SK-N-SH (cell line): ENCODE results near the gene OR2S2. TPM values are rescaled to one million over a fixed set of nuclear protein-coding genes. Genes with fewer than 3 reads are reported as not detected.
A peak's percentile ranks its signal among the peaks of the same experiment; 100 is the strongest.

Experiments
- CTCF ChIA-PET: fragments of 300-600, 350-600 bp; formaldehyde crosslinking; extraction: SDS; loops from one replicate; lab custom pipeline; 2021; lab: Yijun Ruan, JAX
- POLR2A ChIA-PET: fragments of 350-600 bp; sonication (Branson Sonifier 250); formaldehyde crosslinking; extraction: SDS; loops from one replicate; lab custom pipeline; 2020; ENCODE audit warnings: antibody characterized with exemption, inconsistent platforms; lab: Yijun Ruan, JAX
- DNase-seq: peaks from one replicate; pipeline ENCODE4 v3.0.0; 2012
- H2AFZ ChIP-seq: fragments of 200-600 bp; sonication (generic); 2 replicates; pipeline ENCODE4 v1.8.1; 2016; ENCODE audit warnings: antibody characterized with exemption, mild to moderate bottlenecking, low read depth
- H3F3A ChIP-seq: fragments of 200-600 bp; sonication (generic); replicated peaks from 2 replicates; pipeline ENCODE3; 2016; ENCODE audit warnings: antibody characterized with exemption, mild to moderate bottlenecking; ENCODE audit not compliant: insufficient read depth
- H3K27ac ChIP-seq, 2 experiments: fragments of 200-500 bp in 1 of 2; fragments of 200-600 bp in 1 of 2; sonication (Bioruptor generic) in 1 of 2; sonication (generic), shearing (Covaris generic) in 1 of 2; 2 replicates each; pipeline versions ENCODE4 v1.5.1 to v1.6.1; 2014 to 2016; ENCODE audit warnings: low read depth in 2 of 2, inconsistent platforms in 1 of 2, low read length in 1 of 2, mild to moderate bottlenecking in 1 of 2, mixed read lengths in 1 of 2
- H3K27me3 ChIP-seq: fragments of 200-600 bp; sonication (generic), shearing (Covaris generic); 2 replicates; pipeline ENCODE4 v1.6.1; 2016; ENCODE audit warnings: mixed run types; ENCODE audit not compliant: insufficient read depth
- H3K36me3 ChIP-seq, 2 experiments: fragments of 200-500 bp in 1 of 2; fragments of 200-600 bp in 1 of 2; sonication (Bioruptor generic) in 1 of 2; sonication (generic) in 1 of 2; replicated peaks in 1 of 2; 2 replicates each; pipeline versions ENCODE3 to v1.5.1; 2014 to 2016; ENCODE audit warnings: low read length in 1 of 2, mild to moderate bottlenecking in 1 of 2; ENCODE audit not compliant: insufficient read depth in 2 of 2, control insufficient read depth in 1 of 2
- H3K4me1 ChIP-seq, 2 experiments: fragments of 200-500 bp in 1 of 2; fragments of 200-600 bp in 1 of 2; sonication (Bioruptor generic) in 1 of 2; sonication (generic), shearing (Covaris generic) in 1 of 2; 2 replicates each; pipeline versions ENCODE4 v1.5.1 to v1.6.1; 2014 to 2016; ENCODE audit warnings: low read depth in 1 of 2, low read length in 1 of 2, mixed run types in 1 of 2; ENCODE audit not compliant: insufficient read depth in 2 of 2, control insufficient read depth in 1 of 2
- H3K4me2 ChIP-seq: fragments of 200-600 bp; sonication (generic), shearing (Covaris generic); 2 replicates; pipeline ENCODE4 v1.6.1; 2017; ENCODE audit warnings: mixed run types
- H3K4me3 ChIP-seq, 2 experiments: fragments of 200-500 bp in 1 of 2; fragments of 200-600 bp in 1 of 2; sonication (Bioruptor generic) in 1 of 2; sonication (generic), shearing (Covaris generic) in 1 of 2; 2 replicates each; pipeline versions ENCODE4 v1.5.1 to v1.8.1; 2014 to 2016; ENCODE audit warnings: low read depth in 2 of 2, inconsistent platforms in 1 of 2, low read length in 1 of 2, mild to moderate bottlenecking in 1 of 2, mixed read lengths in 1 of 2, moderate library complexity in 1 of 2
- H3K79me2 ChIP-seq: fragments of 200-600 bp; sonication (generic); 2 replicates; pipeline ENCODE4 v1.8.1; 2017; ENCODE audit warnings: mild to moderate bottlenecking; ENCODE audit not compliant: insufficient read depth
- H3K9ac ChIP-seq: fragments of 200-600 bp; sonication (generic); 2 replicates; pipeline ENCODE4 v1.6.1; 2017; ENCODE audit warnings: mixed run types
- H3K9me2 ChIP-seq: fragments of 200-600 bp; sonication (generic); 2 replicates; pipeline ENCODE4 v1.6.1; 2017; ENCODE audit warnings: mixed run types
- H3K9me3 ChIP-seq: fragments of 200-600 bp; sonication (generic); 2 replicates; pipeline ENCODE4 v1.6.1; 2017; ENCODE audit warnings: mixed run types, mild to moderate bottlenecking, moderate library complexity
- H4K20me1 ChIP-seq: fragments of 200-600 bp; sonication (generic); 2 replicates; pipeline ENCODE4 v1.6.1; 2017; ENCODE audit warnings: mild to moderate bottlenecking, mixed run types; ENCODE audit not compliant: insufficient read depth
- CHD2 ChIP-seq: fragments of 150-350 bp; IDR thresholded peaks from 2 replicates; pipeline ENCODE4 v1.6.1; 2018; ENCODE audit warnings: low read length; ENCODE audit not compliant: partially characterized antibody
- CTCF ChIP-seq: fragments of 200-600 bp; sonication (generic); IDR thresholded peaks from 2 replicates; pipeline ENCODE4 v1.6.1; 2017; ENCODE audit warnings: antibody characterized with exemption, mild to moderate bottlenecking, moderate library complexity
- ELF1 ChIP-seq: IDR thresholded peaks from 2 replicates; pipeline ENCODE4 v1.4.0; 2012
- FOSL2 ChIP-seq: IDR thresholded peaks from 2 replicates; pipeline ENCODE4 v1.4.0; 2012; ENCODE audit warnings: low read depth, mild to moderate bottlenecking, moderate library complexity, borderline replicate concordance
- GABPA ChIP-seq: IDR thresholded peaks from 2 replicates; pipeline ENCODE4 v1.4.0; 2012; ENCODE audit warnings: low read depth, mild to moderate bottlenecking
- GATA2 ChIP-seq: sonication (generic); formaldehyde crosslinking; IDR thresholded peaks from 2 replicates; pipeline ENCODE4 v1.5.0; 2020; ENCODE audit warnings: mild to moderate bottlenecking, missing genetic modification reagents
- MAX ChIP-seq: IDR thresholded peaks from 2 replicates; pipeline ENCODE4 v1.4.0; 2012; ENCODE audit warnings: low read depth
- MEF2A ChIP-seq: IDR thresholded peaks from 2 replicates; pipeline ENCODE4 v1.4.0; 2012; ENCODE audit warnings: low read depth, borderline replicate concordance
- MXI1 ChIP-seq: IDR thresholded peaks from 2 replicates; pipeline ENCODE4 v1.6.1; 2012; ENCODE audit warnings: mild to moderate bottlenecking, low read depth, low read length, improper control_type of control experiment
- NFIC ChIP-seq: IDR thresholded peaks from 2 replicates; pipeline ENCODE4 v1.4.0; 2012; ENCODE audit warnings: borderline replicate concordance
- PBX3 ChIP-seq: IDR thresholded peaks from 2 replicates; pipeline ENCODE4; 2012
- RCOR1 ChIP-seq: fragments of 150-350 bp; IDR thresholded peaks from 2 replicates; pipeline ENCODE4 v1.6.1; 2017; ENCODE audit warnings: antibody characterized with exemption, low read length
- TAF1 ChIP-seq: IDR thresholded peaks from 2 replicates; pipeline ENCODE4 v1.6.1; 2012; ENCODE audit warnings: low read depth, mild to moderate bottlenecking, low read length, moderate library complexity, borderline replicate concordance
- TCF12 ChIP-seq: IDR thresholded peaks from 2 replicates; pipeline ENCODE4 v1.4.0; 2012
- TEAD4 ChIP-seq: IDR thresholded peaks from 2 replicates; pipeline ENCODE4 v1.4.0; 2012; ENCODE audit warnings: mild to moderate bottlenecking, borderline replicate concordance; ENCODE audit not compliant: insufficient read depth
- WGBS: methylation state at CpG from one replicate; pipeline ENCODE4 v1.1.6; 2017; ENCODE audit warnings: low lambda C conversion rate; 5-methylcytosine and 5-hydroxymethylcytosine counted together
- polyA plus RNA-seq, 3 experiments: library from polyadenylated mRNA; depleted of rRNA; stranded (reverse); fragments of >200 nt; gene quantifications; 2 replicates each; pipeline ENCODE4 v1.2.3, GENCODE V29; 2012

The OR2S2 gene
- polyA plus RNA-seq, 1 of the 3 experiments (the other 2 are of a cell fraction) = not detected

- H4K20me1 ChIP-seq = no peaks in the 10 kb centered on the region
- no peaks in the 10 kb centered on the region for H3K9me2 ChIP-seq
- peak overlapping the region; percentile 47; the same call in 1 of the 2 replicates for H2AFZ ChIP-seq
- no peaks in the 10 kb centered on the region; the same call in 1 of the 2 replicates for H3K79me2 ChIP-seq
- peak; percentile 10; the same call in 1 of the 2 replicates for TF ChIP-seq GABPA
- no peak for TF ChIP-seq MXI1
- 78% methylated on average over 8 of the region's 9 CpGs for WGBS
- no peaks in the 10 kb centered on the region for H3K27me3 ChIP-seq
- H3K9ac ChIP-seq = peak overlapping the region; percentile 68; the same call in 1 of the 2 replicates
- ChIA-PET CTCF (interaction anchor here (1.0 to 2.3 kb wide), 4 partner anchors 11 to 115 kb away, joined by 3 to 10 read pairs (median 4); no protein-coding TSS in a partner anchor), POLR2A (no interaction called here)
- DNase-seq = no peak
- peaks cover 37% of the 10 kb centered on the region for H3F3A ChIP-seq
- no peak overlapping the region for H3K4me3 ChIP-seq
- H3K36me3 ChIP-seq = no peaks in the 10 kb centered on the region
- H3K4me2 ChIP-seq = peak overlapping the region; percentile 50; the same call in 1 of the 2 replicates
- no peaks in the 10 kb centered on the region for H3K9me3 ChIP-seq
- H3K27ac ChIP-seq = peak overlapping the region; percentile 89 to 98
- H3K4me1 ChIP-seq = peaks cover 38 to 46% of the 10 kb centered on the region in 2 experiments; a peak in 3 of 4 replicates
These were observed 49.3 kb downstream of the OR2S2 start for GRCh38 chr9:35908504-35909125.

- Histone ChIP-seq H3K9me2 (no peaks in the 10 kb centered on the region), H3K4me1 (peaks cover 38 to 46% of the 10 kb centered on the region in 2 experiments; a peak in 3 of 4 replicates), H3K79me2 (no peaks in the 10 kb centered on the region; the same call in 1 of the 2 replicates), H3F3A (peaks cover 37% of the 10 kb centered on the region), H3K36me3 (no peaks in the 10 kb centered on the region), H3K4me2 (peak overlapping the region; percentile 50), H3K27ac (peak overlapping the region; percentile 89 to 98), H4K20me1 (no peaks in the 10 kb centered on the region), H2AFZ (peak overlapping the region; percentile 47; the same call in 1 of the 2 replicates), H3K9ac (peak overlapping the region; percentile 68), H3K4me3 (no peak overlapping the region), H3K9me3 (no peaks in the 10 kb centered on the region), H3K27me3 (no peaks in the 10 kb centered on the region)
- CTCF ChIA-PET = interaction anchor here (1.0 to 7.0 kb wide), 6 partner anchors 11 to 116 kb away, joined by 3 to 94 read pairs (median 4); no protein-coding TSS in a partner anchor
- WGBS = 40% methylated on average over 13 of the region's 13 CpGs
- POLR2A ChIA-PET = no interaction called here
- peak; percentile 86 for DNase-seq
- peak; percentile 80 for TF ChIP-seq CHD2
- no peak; the same call in 1 of the 2 replicates for TF ChIP-seq MAX
- TF ChIP-seq RCOR1 = no peak
- TF ChIP-seq PBX3 = no peak
- TF ChIP-seq MEF2A = no peak
- 0 out of 2 replicates have a peak, but pooled peaks have one; percentile 18 for TF ChIP-seq TAF1
- no peak for TF ChIP-seq CTCF
- TF ChIP-seq TEAD4 = 0 out of 2 replicates have a peak, but pooled peaks have one; percentile 23
- peak; percentile 71 for TF ChIP-seq GABPA
- TF ChIP-seq GATA2 (CRISPR knock-in tag) = no peak
- peak; percentile 79 for TF ChIP-seq FOSL2
- peak; percentile 55 for TF ChIP-seq TCF12
- TF ChIP-seq NFIC = peak; percentile 82
- peak; percentile 59; the same call in 1 of the 2 replicates for TF ChIP-seq ELF1
These were observed 50.0 kb downstream of the OR2S2 start for GRCh38 chr9:35907711-35908503.
